ENCODE data around the gene GMDS. TPM values are rescaled to one million over a fixed set of nuclear protein-coding genes. Genes with fewer than 3 reads are reported as not detected.

Gene GMDS
- total RNA-seq, 3 donors from 2014 or later (not counting 1 experiment from before 2014, with no cell fraction given), result 23.6 to 31.0 (median 26.4) TPM

DNA sequence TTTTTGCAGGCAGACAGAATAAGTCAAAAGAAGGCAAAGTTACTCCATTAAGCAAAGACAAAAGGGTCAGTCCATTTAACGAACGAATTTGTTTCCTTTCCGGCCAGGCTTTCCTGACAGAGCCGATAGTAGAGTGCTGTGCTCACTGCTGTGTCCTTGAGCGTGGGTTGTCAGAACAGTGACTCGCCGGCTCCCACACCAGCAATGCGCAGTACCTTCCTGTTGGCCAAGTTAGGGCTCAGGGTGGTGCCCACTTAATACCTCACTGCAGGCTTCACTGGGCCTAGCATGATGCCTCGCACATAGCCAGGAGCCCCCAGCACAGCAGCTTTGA lies 341.0 kb downstream of the GMDS start:
- TF ChIP-seq, protein P1, sequence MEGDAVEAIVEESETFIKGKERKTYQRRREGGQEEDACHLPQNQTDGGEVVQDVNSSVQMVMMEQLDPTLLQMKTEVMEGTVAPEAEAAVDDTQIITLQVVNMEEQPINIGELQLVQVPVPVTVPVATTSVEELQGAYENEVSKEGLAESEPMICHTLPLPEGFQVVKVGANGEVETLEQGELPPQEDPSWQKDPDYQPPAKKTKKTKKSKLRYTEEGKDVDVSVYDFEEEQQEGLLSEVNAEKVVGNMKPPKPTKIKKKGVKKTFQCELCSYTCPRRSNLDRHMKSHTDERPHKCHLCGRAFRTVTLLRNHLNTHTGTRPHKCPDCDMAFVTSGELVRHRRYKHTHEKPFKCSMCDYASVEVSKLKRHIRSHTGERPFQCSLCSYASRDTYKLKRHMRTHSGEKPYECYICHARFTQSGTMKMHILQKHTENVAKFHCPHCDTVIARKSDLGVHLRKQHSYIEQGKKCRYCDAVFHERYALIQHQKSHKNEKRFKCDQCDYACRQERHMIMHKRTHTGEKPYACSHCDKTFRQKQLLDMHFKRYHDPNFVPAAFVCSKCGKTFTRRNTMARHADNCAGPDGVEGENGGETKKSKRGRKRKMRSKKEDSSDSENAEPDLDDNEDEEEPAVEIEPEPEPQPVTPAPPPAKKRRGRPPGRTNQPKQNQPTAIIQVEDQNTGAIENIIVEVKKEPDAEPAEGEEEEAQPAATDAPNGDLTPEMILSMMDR (IDR thresholded peaks at IDR 0.05), result no peak
- Histone ChIP-seq H3K4me1 (ENCODE audit: control insufficient read depth, insufficient read depth, low read length) (no peaks in the 10 kb centered on the region), H3K9me3 (ENCODE audit: control insufficient read depth, insufficient read depth, low read length) (no peaks in the 10 kb centered on the region), H3K27me3 (ENCODE audit: control insufficient read depth, insufficient read depth, low read length) (no peaks in the 10 kb centered on the region), H3K27ac (ENCODE audit: low read length) (no peak overlapping the region), H3K36me3 (ENCODE audit: control insufficient read depth, insufficient read depth, low read length) (no peaks in the 10 kb centered on the region), H3K4me3 (ENCODE audit: low read length) (no peak overlapping the region)
- Mint-ChIP-seq H3K36me3 (no peaks in the 10 kb centered on the region), H3K4me3 (no peak overlapping the region), H3K9me3 (no peaks in the 10 kb centered on the region), H3K4me1 (no peaks in the 10 kb centered on the region), H3K27me3 (ENCODE audit: low read depth in 2 of 2) (no peaks in the 10 kb centered on the region), H3K27ac (no peak overlapping the region)
- 82% methylated on average over 9 of the region's 9 CpGs for WGBS (ENCODE audit: insufficient coverage)
- no peak for DNase-seq
- intact Hi-C loops (cut with micrococcal nuclease), result no loop called here
- no peak for ATAC-seq

GRCh38 chr6:1903780-1904465 lies 341.5 kb downstream of the GMDS start:
- H3K9me3 Mint-ChIP-seq, result no peaks in the 10 kb centered on the region
- Histone ChIP-seq H3K4me3 (ENCODE audit: low read length) (no peak overlapping the region), H3K9me3 (ENCODE audit: control insufficient read depth, insufficient read depth, low read length) (no peaks in the 10 kb centered on the region), H3K4me1 (ENCODE audit: control insufficient read depth, insufficient read depth, low read length) (no peaks in the 10 kb centered on the region), H3K27ac (ENCODE audit: low read length) (no peak overlapping the region), H3K36me3 (ENCODE audit: control insufficient read depth, insufficient read depth, low read length) (no peaks in the 10 kb centered on the region), H3K27me3 (ENCODE audit: control insufficient read depth, insufficient read depth, low read length) (no peaks in the 10 kb centered on the region)
- no peak overlapping the region for H3K4me3 Mint-ChIP-seq
- no peaks in the 10 kb centered on the region for H3K27me3 Mint-ChIP-seq (ENCODE audit: low read depth in 2 of 2)
- intact Hi-C loops (cut with micrococcal nuclease), result no loop called here
- no peak for DNase-seq
- ATAC-seq, result no peak
- WGBS (ENCODE audit: insufficient coverage), result 73% methylated on average over 8 of the region's 9 CpGs
- no peaks in the 10 kb centered on the region for H3K4me1 Mint-ChIP-seq
- H3K27ac Mint-ChIP-seq, result no peak overlapping the region
- TF ChIP-seq, protein P1 (IDR thresholded peaks at IDR 0.05), result no peak
- no peaks in the 10 kb centered on the region for H3K36me3 Mint-ChIP-seq

GRCh38 chr6:1901556-1901955 lies 343.8 kb downstream of the GMDS start:
- no peak overlapping the region for H3K27ac Mint-ChIP-seq
- Histone ChIP-seq H3K4me1 (ENCODE audit: control insufficient read depth, insufficient read depth, low read length) (no peaks in the 10 kb centered on the region), H3K9me3 (ENCODE audit: control insufficient read depth, insufficient read depth, low read length) (no peaks in the 10 kb centered on the region), H3K27me3 (ENCODE audit: control insufficient read depth, insufficient read depth, low read length) (no peaks in the 10 kb centered on the region), H3K4me3 (ENCODE audit: low read length) (no peak overlapping the region), H3K27ac (ENCODE audit: low read length) (no peak overlapping the region), H3K36me3 (ENCODE audit: control insufficient read depth, insufficient read depth, low read length) (no peaks in the 10 kb centered on the region)
- WGBS (ENCODE audit: insufficient coverage), result 88% methylated on average over 1 of the region's 1 CpG
- H3K9me3 Mint-ChIP-seq, result no peaks in the 10 kb centered on the region
- no peaks in the 10 kb centered on the region for H3K27me3 Mint-ChIP-seq (ENCODE audit: low read depth in 2 of 2)
- TF ChIP-seq, protein P1 (IDR thresholded peaks at IDR 0.05), result no peak
- intact Hi-C loops (cut with micrococcal nuclease), result no loop called here
- H3K4me1 Mint-ChIP-seq, result no peaks in the 10 kb centered on the region
- H3K36me3 Mint-ChIP-seq, result no peaks in the 10 kb centered on the region
- H3K4me3 Mint-ChIP-seq, result no peak overlapping the region
- ATAC-seq, result no peak
- DNase-seq, result no peak

GRCh38 chr6:1896897-1897296 lies 348.5 kb downstream of the GMDS start:
- TF ChIP-seq, protein P1 (IDR thresholded peaks at IDR 0.05), result no peak
- H3K27me3 Mint-ChIP-seq (ENCODE audit: low read depth in 2 of 2), result no peaks in the 10 kb centered on the region
- no peak for DNase-seq
- Histone ChIP-seq H3K4me3 (ENCODE audit: low read length) (no peak overlapping the region), H3K9me3 (ENCODE audit: control insufficient read depth, insufficient read depth, low read length) (no peaks in the 10 kb centered on the region), H3K4me1 (ENCODE audit: control insufficient read depth, insufficient read depth, low read length) (no peaks in the 10 kb centered on the region), H3K36me3 (ENCODE audit: control insufficient read depth, insufficient read depth, low read length) (no peaks in the 10 kb centered on the region), H3K27me3 (ENCODE audit: control insufficient read depth, insufficient read depth, low read length) (no peaks in the 10 kb centered on the region), H3K27ac (ENCODE audit: low read length) (no peak overlapping the region)
- H3K4me3 Mint-ChIP-seq, result no peak overlapping the region
- no peak overlapping the region for H3K27ac Mint-ChIP-seq
- no peaks in the 10 kb centered on the region for H3K4me1 Mint-ChIP-seq
- WGBS (ENCODE audit: insufficient coverage), result 95% methylated on average over 5 of the region's 5 CpGs
- no peaks in the 10 kb centered on the region for H3K9me3 Mint-ChIP-seq
- ATAC-seq, result no peak
- intact Hi-C loops (cut with micrococcal nuclease), result no loop called here
- H3K36me3 Mint-ChIP-seq, result no peaks in the 10 kb centered on the region
